Ovary (tissue), 3 donors: ENCODE data around the gene PPP1R18.

Experiments
- POLR2A ChIP-seq: fragments of 450-650 bp; IDR thresholded peaks from one replicate; pipeline ENCODE4 v1.6.1; 2017; ENCODE audit warnings: antibody characterized with exemption, mild to moderate bottlenecking, moderate library complexity
- TF ChIP-seq, protein P1 (sequence below), 3 donors: fragments of 450-650 bp in 2 of 3; fragments of 200-600 bp in 1 of 3; IDR thresholded peaks; one replicate each; pipeline versions ENCODE4 v1.5.1 to v1.8.0; 2016 to 2022; ENCODE audit warnings: antibody characterized with exemption in 3 of 3, mild to moderate bottlenecking in 1 of 3
- donor health status: DM: no; HTN: no; CAD: no.

GRCh38 chr6:30719356-30719755 is 32.9 kb upstream of the PPP1R18 start:
- TF ChIP-seq, protein P1, sequence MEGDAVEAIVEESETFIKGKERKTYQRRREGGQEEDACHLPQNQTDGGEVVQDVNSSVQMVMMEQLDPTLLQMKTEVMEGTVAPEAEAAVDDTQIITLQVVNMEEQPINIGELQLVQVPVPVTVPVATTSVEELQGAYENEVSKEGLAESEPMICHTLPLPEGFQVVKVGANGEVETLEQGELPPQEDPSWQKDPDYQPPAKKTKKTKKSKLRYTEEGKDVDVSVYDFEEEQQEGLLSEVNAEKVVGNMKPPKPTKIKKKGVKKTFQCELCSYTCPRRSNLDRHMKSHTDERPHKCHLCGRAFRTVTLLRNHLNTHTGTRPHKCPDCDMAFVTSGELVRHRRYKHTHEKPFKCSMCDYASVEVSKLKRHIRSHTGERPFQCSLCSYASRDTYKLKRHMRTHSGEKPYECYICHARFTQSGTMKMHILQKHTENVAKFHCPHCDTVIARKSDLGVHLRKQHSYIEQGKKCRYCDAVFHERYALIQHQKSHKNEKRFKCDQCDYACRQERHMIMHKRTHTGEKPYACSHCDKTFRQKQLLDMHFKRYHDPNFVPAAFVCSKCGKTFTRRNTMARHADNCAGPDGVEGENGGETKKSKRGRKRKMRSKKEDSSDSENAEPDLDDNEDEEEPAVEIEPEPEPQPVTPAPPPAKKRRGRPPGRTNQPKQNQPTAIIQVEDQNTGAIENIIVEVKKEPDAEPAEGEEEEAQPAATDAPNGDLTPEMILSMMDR (IDR thresholded peaks at IDR 0.05) = no peak
- no peak for TF ChIP-seq POLR2A
